Hepatocyte (in vitro differentiated cells): ENCODE measurements around the gene SDC4.

Source experiments
- EZH2 ChIP-seq: fragments of 200-600 bp; sonication (generic); IDR thresholded peaks from 2 replicates; pipeline ENCODE4 v1.6.1; 2016; ENCODE audit warnings: antibody characterized with exemption, mild to moderate bottlenecking, borderline replicate concordance
- TF ChIP-seq, protein P1 (sequence below): fragments of 200-600 bp; sonication (generic); IDR thresholded peaks from 2 replicates; pipeline ENCODE4 v1.5.1; 2016; ENCODE audit warnings: antibody characterized with exemption, mild to moderate bottlenecking; ENCODE audit not compliant: poor library complexity

DNA sequence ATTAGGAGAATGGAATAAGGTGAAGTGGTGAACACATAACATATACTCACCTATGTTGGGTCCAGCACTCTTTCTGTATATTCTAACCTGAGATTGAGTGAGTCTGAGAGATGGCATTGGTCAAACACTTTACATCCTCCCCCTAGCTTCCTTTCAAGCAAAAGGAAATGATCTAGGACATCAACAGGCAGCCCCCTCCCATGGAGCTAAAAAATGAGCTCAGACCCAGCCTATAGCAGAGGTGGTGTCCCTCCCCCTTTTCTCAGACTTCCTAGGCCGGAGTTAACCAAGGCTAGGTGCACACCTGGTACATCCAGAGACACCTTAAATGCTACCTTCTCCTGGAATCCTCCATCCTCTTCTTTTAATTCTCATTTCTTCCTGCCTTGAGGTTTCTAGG, 5.5 kb upstream of the SDC4 start:
- TF ChIP-seq, protein P1, sequence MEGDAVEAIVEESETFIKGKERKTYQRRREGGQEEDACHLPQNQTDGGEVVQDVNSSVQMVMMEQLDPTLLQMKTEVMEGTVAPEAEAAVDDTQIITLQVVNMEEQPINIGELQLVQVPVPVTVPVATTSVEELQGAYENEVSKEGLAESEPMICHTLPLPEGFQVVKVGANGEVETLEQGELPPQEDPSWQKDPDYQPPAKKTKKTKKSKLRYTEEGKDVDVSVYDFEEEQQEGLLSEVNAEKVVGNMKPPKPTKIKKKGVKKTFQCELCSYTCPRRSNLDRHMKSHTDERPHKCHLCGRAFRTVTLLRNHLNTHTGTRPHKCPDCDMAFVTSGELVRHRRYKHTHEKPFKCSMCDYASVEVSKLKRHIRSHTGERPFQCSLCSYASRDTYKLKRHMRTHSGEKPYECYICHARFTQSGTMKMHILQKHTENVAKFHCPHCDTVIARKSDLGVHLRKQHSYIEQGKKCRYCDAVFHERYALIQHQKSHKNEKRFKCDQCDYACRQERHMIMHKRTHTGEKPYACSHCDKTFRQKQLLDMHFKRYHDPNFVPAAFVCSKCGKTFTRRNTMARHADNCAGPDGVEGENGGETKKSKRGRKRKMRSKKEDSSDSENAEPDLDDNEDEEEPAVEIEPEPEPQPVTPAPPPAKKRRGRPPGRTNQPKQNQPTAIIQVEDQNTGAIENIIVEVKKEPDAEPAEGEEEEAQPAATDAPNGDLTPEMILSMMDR = no peak
- TF ChIP-seq EZH2 = no peak
